ENCODE measurements around the gene UBE2H. TPM values are rescaled to one million over a fixed set of nuclear protein-coding genes. Genes with fewer than 3 reads are reported as not detected.

The UBE2H gene
- total and polyA plus RNA-seq, 12 donors = 26.0 to 222 (median 159) TPM

- intact Hi-C loops (cut with DNase I) = no loop called here
- ATAC-seq = peak in 1 of 8 donors; percentile 47
- Histone ChIP-seq H3K4me1 (peaks cover 4 to 76% (median 53%) of the 10 kb centered on the region in 9 donors), H3K36me3 (peaks cover 0 to 17% (median 0%) of the 10 kb centered on the region in 9 donors), H3K4me3 (no peak overlapping the region), H3K27me3 (no peaks in the 10 kb centered on the region), H3K9me3 (no peaks in the 10 kb centered on the region), H3K27ac (peak overlapping the region in 7 of 10 donors; percentile 6 to 82 (median 37))
- DNase-seq = no peak
- no peak for TF ChIP-seq CTCF (IDR thresholded peaks at IDR 0.05)
- 67 to 69% methylated on average over 6 of the region's 6 CpGs for WGBS, 2 donors
Measured at GRCh38 chr7:129853661-129854268, 99.0 kb downstream of the UBE2H start.

GRCh38 chr7:129851809-129852208 is 101.0 kb downstream of the UBE2H start:
- H3K4me1 ChIP-seq = peaks cover 4 to 76% (median 52%) of the 10 kb centered on the region in 9 donors
- intact Hi-C loops (cut with DNase I) = no loop called here
- H3K36me3 ChIP-seq = peaks cover 0 to 13% (median 0%) of the 10 kb centered on the region in 9 donors
- no peak overlapping the region for H3K4me3 ChIP-seq
- no peak for ATAC-seq
- TF ChIP-seq CTCF (IDR thresholded peaks at IDR 0.05) = no peak
- DNase-seq = no peak
- H3K27ac ChIP-seq = peak overlapping the region in 2 of 10 donors; percentile 9 to 24
- no peaks in the 10 kb centered on the region for H3K27me3 ChIP-seq
- 89 to 93% methylated on average over 3 of the region's 3 CpGs for WGBS, 2 donors
- no peaks in the 10 kb centered on the region for H3K9me3 ChIP-seq

GRCh38 chr7:129851174-129851573 is 101.6 kb downstream of the UBE2H start:
- Histone ChIP-seq H3K9me3 (no peaks in the 10 kb centered on the region), H3K4me3 (no peak overlapping the region), H3K27ac (peak overlapping the region in 1 of 10 donors; percentile 24), H3K4me1 (peaks cover 4 to 76% (median 53%) of the 10 kb centered on the region in 9 donors), H3K27me3 (no peaks in the 10 kb centered on the region), H3K36me3 (peaks cover 0 to 8% (median 0%) of the 10 kb centered on the region in 9 donors)
- TF ChIP-seq CTCF (IDR thresholded peaks at IDR 0.05) = no peak
- 80 to 82% methylated on average over 5 of the region's 5 CpGs for WGBS, 2 donors
- DNase-seq (no peak), ATAC-seq (no peak)
- intact Hi-C loops (cut with DNase I) = no loop called here

- Histone ChIP-seq H3K27ac (peak overlapping the region in 1 of 10 donors; percentile 12), H3K4me1 (peaks cover 8 to 79% (median 59%) of the 10 kb centered on the region in 9 donors), H3K27me3 (no peaks in the 10 kb centered on the region), H3K4me3 (no peak overlapping the region), H3K36me3 (no peaks in the 10 kb centered on the region), H3K9me3 (no peaks in the 10 kb centered on the region)
- no peak for ATAC-seq
- DNase-seq = no peak
- TF ChIP-seq CTCF (IDR thresholded peaks at IDR 0.05) = no peak
- intact Hi-C loops (cut with DNase I) = no loop called here
- 75 to 82% methylated on average over 2 of the region's 2 CpGs for WGBS, 2 donors
Measured at GRCh38 chr7:129848436-129848835, 104.3 kb downstream of the UBE2H start.
